ENCODE measurements around the gene PRDX1.

DNA sequence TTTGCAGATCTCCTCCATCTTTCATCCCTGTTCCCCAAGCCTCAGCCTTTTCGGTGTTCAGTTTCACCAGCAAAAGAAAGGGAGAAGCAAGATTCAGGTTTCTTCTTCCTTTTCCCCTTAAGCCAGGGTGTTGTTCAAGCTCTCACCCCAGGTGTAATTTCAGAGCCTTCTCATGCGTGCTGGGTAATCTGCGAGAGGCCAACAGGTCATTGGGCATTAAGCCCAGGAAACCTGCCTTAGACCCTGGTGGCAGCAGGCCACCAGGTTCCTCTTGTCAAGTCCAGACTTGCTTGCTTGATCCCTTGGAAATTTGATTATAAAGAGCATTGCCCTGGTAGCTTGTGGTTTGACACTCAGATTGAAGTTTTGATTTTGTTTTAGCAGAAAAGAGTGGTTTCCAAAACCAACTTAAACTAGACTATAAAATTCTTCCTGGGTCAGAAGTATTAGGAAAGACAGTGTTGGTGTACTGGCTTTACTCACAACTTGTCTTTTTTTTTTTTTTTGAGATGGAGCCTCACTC is 35.8 kb upstream of the PRDX1 start:
- TF ChIP-seq CTCF (conservative IDR thresholded peaks at IDR 0.05; ENCODE audit: low read depth, low read length) (no peak), EZH2 (IDR thresholded peaks at IDR 0.05; ENCODE audit: borderline replicate concordance, low read depth, low read length, poor library complexity, severe bottlenecking) (no peak)

All from A673 (cell line).